GM10266 (cell line): Measurements from ENCODE around the gene TNFRSF19.

Experiments used
- DNase-seq: peaks from one replicate; pipeline ENCODE4 v3.0.0; 2012; ENCODE audit errors: extremely low spot score
- TF ChIP-seq, protein P1 (sequence below): IDR thresholded peaks from 2 replicates; pipeline ENCODE4 v1.5.1; 2012; ENCODE audit warnings: mild to moderate bottlenecking, low read depth; ENCODE audit not compliant: control insufficient read depth, insufficient read depth; ENCODE audit errors: missing control alignments

TNFRSF19 gene

GRCh38 chr13:23644126-23644419 lies 73.9 kb downstream of the TNFRSF19 start:
- no peak for DNase-seq
- TF ChIP-seq, protein P1, sequence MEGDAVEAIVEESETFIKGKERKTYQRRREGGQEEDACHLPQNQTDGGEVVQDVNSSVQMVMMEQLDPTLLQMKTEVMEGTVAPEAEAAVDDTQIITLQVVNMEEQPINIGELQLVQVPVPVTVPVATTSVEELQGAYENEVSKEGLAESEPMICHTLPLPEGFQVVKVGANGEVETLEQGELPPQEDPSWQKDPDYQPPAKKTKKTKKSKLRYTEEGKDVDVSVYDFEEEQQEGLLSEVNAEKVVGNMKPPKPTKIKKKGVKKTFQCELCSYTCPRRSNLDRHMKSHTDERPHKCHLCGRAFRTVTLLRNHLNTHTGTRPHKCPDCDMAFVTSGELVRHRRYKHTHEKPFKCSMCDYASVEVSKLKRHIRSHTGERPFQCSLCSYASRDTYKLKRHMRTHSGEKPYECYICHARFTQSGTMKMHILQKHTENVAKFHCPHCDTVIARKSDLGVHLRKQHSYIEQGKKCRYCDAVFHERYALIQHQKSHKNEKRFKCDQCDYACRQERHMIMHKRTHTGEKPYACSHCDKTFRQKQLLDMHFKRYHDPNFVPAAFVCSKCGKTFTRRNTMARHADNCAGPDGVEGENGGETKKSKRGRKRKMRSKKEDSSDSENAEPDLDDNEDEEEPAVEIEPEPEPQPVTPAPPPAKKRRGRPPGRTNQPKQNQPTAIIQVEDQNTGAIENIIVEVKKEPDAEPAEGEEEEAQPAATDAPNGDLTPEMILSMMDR = no peak

GRCh38 chr13:23644527-23645138 lies 74.4 kb downstream of the TNFRSF19 start:
- TF ChIP-seq, protein P1 = no peak
- no peak for DNase-seq

- DNase-seq = no peak
- TF ChIP-seq, protein P1 = no peak
Observed at GRCh38 chr13:23645851-23646250, 75.6 kb downstream of the TNFRSF19 start.

DNA sequence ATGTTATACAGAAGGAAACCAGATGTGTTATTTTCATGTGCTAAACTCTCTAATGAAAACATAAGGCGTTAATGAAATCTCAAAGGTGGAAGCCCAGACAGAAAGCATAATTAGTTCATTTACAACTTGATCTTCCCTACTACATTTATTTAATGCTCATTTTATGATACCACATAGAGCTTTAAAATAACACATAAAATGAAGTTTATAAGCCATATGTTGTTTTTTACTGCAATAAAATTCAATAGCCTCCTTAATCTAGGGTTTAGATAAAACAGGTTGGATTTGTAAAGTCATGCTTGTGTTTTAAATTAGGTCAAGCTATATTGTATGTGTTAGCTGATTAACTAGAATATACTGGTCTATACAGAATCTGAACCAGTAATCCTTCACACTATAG lies 81.2 kb downstream of the TNFRSF19 start:
- DNase-seq = no peak
- TF ChIP-seq, protein P1 = no peak

DNA sequence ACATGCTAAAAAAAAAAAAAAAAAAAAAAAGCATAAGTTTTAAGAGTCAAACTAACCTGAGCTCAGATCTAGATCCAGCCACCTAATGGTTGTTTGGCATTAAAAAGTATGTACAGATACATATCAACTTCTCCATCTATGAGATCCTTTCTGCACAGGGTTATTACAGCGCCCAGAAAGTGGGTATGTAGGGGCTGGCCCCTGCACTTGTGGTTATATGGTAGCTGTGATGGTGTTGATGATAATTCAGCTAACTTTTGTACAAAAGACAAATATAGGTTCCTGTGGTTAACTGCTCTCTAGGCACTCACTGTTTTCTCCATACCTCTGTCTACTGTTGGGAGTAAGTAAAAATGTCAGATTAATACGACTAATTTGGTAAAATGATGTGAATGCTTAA lies 81.7 kb downstream of the TNFRSF19 start:
- DNase-seq = no peak
- TF ChIP-seq, protein P1 = no peak

- TF ChIP-seq, protein P1 = no peak
- DNase-seq = no peak
Observed at GRCh38 chr13:23652909-23653726, 82.9 kb downstream of the TNFRSF19 start.

- no peak for DNase-seq
- TF ChIP-seq, protein P1 = no peak
Observed at GRCh38 chr13:23654111-23655110, 84.2 kb downstream of the TNFRSF19 start.
